NCI-H1436 (cell line): ENCODE results near the gene SPATA46.
"Not testable (repeated sequence)": the region's sequence is repeated elsewhere in the genome, so short reads cannot be mapped to it uniquely, and the experiment has no call there.

Experiments
- DNase-seq: peaks from one replicate; lab custom pipeline; 2025; lab: John Stamatoyannopoulos, UW

SPATA46 gene, protein sequence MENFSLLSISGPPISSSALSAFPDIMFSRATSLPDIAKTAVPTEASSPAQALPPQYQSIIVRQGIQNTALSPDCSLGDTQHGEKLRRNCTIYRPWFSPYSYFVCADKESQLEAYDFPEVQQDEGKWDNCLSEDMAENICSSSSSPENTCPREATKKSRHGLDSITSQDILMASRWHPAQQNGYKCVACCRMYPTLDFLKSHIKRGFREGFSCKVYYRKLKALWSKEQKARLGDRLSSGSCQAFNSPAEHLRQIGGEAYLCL

DNA sequence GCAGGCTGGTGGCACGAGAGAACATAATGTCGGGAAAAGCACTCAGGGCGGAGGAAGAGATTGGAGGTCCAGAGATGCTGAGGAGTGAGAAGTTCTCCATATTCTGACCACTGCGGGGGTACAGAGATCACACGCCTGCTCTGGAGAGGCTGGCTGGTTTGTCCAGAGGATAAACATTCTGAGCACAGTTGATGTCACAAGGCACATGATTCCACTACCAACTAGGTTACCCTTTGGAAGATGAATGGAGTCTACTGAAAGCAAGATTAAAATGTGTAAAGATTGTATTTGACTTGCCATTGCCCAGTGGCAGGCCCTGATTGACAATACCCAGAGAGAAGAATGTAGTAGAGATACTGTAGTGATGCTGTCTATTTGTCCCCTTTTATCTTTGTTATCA, at the start of gene SPATA46:
Gene SPATA46, minus strand, starts transcription at position 164 of the 400 bp plus-strand sequence. Its CDS starts 64 bp downstream, at position 100.
- no peak for DNase-seq

GRCh38 chr1:162422662-162423375, 46.2 kb upstream of the SPATA46 start:
- no peak for DNase-seq

GRCh38 chr1:162421258-162422164, 44.9 kb upstream of the SPATA46 start:
- no peak for DNase-seq

- DNase-seq = no peak
Measured at GRCh38 chr1:162420120-162420519, 43.5 kb upstream of the SPATA46 start.

DNA sequence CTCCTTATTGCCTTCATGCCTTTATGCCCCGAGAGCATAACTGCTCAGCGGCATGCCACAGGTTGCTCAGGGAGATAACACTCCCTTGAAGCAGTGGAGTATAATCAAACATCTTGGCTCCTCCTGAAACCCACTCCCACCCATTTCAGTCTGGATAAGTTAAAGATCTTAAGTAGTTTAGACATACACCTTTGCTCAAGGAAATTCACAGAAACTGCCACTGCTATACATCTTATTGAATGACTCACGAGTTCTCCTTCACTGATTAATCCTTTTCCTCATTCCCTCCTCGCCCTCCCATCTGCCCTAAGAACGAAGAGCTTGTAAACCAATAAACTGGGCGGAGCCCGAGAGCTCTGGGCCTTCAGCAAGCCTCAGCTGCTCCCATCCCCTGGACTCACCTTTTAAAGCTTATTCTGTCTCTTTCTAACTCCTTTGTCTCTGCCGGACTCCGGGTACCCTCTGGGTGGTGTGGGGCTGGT, 42.8 kb upstream of the SPATA46 start:
- DNase-seq = not testable (repeated sequence)

GRCh38 chr1:162418584-162418983, 41.9 kb upstream of the SPATA46 start:
- not testable (repeated sequence) for DNase-seq

- no peak for DNase-seq
Measured at GRCh38 chr1:162417650-162418049, 41.0 kb upstream of the SPATA46 start.

DNA sequence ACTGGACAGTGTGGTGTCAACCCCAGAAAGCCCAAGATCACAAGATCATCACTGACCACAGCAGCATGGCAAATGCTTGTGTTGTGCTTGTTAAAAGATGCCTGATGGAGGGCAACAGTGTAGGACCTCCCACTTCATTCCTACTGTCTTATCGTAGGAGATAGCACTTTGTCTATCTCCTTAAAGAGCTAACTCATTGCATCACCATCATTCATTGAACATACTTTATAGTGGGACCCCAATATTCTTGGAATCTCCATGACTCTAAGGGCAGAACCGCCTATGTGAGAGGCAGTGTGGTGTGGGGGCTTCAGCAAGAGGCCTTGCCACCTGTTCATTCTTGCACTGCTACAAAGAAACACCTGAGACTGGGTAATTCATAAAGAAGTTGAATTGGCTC, 40.3 kb upstream of the SPATA46 start:
- DNase-seq = no peak

- no peak for DNase-seq
Measured at GRCh38 chr1:162416215-162416614, 39.6 kb upstream of the SPATA46 start.

GRCh38 chr1:162412002-162412401, 35.3 kb upstream of the SPATA46 start, which contains the start of gene SH2D1B:
Gene SH2D1B (minus strand): TSS chr1:162412136. CDS start chr1:162412016, 120 bp downstream.
- DNase-seq = no peak

DNA sequence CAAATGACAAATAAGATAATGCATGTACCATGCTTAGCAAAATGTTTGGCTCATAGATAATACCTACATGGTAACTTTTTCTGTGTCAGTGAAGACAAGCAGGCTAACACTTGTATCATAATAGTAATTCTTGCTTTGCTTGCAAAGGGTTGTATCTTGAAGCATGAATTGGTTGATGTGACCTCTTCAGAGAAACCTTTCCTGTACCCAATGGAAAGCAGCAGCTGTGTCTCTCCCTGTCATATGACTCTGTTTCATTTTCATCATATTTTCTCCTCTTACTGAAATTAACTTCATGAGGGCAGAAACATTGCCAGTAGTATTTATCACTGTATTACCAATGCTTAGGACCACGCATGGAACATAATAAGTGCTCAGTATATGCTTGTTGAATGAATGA, 30.9 kb upstream of the SPATA46 start:
- no peak for DNase-seq

- no peak for DNase-seq
Measured at GRCh38 chr1:162406811-162407210, 30.2 kb upstream of the SPATA46 start.

DNA sequence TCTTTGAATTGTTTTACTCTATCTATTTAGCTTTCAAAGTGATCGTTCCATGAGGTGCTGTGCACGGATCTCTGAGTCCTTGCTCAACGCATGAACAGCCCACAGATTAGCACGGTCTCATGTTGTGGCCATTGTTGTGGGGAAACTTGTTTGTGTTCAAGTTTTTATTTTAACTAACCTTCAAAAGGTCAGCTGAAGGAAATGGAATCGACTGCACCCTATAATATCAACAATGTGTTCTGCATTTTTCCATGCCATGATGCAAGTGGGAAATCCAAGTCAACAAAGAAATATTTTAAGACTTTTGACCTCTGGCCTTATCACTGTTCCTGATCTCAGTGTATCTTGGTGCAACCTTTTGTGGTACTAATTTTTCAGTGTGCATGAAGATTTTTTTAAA, 29.1 kb upstream of the SPATA46 start:
- DNase-seq = no peak

GRCh38 chr1:162404550-162405160, 28.0 kb upstream of the SPATA46 start:
- no peak for DNase-seq

GRCh38 chr1:162400790-162401355, 24.2 kb upstream of the SPATA46 start:
- DNase-seq = no peak

DNA sequence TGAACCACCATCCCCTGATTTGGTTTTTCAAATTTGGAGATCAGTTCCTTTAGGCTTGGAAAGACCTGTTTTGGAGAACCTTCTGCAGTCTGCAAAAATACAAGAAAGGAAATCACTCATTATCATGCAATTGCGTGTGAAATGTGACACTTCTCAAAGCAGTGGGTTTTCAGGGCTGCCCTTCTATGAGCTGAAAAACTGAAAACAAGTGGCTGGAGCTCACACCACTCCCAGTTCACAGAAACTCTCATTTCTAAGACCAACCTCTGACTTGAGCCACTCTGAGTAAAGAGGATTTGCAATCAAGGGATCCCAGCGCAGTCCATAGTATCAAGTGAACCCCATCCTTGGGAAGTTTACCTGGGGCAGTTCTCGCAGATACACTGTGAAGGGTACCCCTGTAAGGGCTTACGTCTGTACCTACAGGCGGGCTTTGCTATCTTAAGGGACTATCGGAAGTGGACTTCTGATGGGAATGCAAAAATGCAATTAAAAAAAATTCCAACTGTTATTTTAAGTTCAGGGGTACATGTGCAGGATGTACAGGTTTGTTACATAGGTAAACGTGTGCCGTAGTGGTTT, 22.4 kb upstream of the SPATA46 start:
- DNase-seq = no peak

DNA sequence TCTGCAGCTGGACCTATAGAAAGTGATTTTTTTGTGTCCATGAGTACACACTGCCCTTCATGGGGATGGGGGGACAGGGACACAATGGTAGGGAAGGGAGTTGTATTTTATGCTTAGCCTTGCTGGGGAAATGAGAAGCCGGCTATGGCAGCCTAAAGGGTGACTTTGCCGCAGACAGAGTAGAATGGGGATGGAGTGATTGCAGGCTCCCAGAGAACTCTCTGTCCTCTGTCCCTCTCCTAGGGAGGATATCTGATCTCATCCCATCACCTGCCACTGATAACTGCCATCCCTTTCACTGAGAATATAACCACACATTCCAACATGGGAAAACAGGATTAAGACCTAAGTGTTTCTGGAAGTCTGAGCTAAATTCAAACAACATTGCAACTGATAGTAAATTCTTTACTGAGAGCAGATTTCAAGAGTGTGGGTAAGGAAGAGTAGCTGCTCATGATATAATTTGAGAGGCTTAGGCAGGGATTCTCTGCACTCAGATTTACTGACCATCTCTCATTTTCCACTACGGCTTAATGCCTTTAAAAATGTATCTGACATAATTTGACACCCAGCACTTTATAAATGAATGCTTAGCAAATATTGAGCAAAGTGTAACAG, 21.4 kb upstream of the SPATA46 start:
- no peak for DNase-seq

GRCh38 chr1:162397039-162397448, 20.4 kb upstream of the SPATA46 start:
- DNase-seq = no peak

- DNase-seq = no peak
Measured at GRCh38 chr1:162396201-162396906, 19.7 kb upstream of the SPATA46 start.
